Measurements from ENCODE around the gene CHCHD2. TPM values are rescaled to one million over a fixed set of nuclear protein-coding genes. Genes with fewer than 3 reads are reported as not detected.
"Not testable (repeated sequence)": the region's sequence is repeated elsewhere in the genome, so short reads cannot be mapped to it uniquely, and the experiment has no call there.

The CHCHD2 gene, protein sequence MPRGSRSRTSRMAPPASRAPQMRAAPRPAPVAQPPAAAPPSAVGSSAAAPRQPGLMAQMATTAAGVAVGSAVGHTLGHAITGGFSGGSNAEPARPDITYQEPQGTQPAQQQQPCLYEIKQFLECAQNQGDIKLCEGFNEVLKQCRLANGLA
- total RNA-seq = 249 TPM
- long read RNA-seq, transcript CHCHD2-201 (4 exons, 901 nt) = major isoform, 88 of 96 reads
- long read RNA-seq, partial matches to known transcripts = 3 of 96 reads
- long read RNA-seq, other reads (novel, unspliced or antisense) = 5 of 96 reads

DNA sequence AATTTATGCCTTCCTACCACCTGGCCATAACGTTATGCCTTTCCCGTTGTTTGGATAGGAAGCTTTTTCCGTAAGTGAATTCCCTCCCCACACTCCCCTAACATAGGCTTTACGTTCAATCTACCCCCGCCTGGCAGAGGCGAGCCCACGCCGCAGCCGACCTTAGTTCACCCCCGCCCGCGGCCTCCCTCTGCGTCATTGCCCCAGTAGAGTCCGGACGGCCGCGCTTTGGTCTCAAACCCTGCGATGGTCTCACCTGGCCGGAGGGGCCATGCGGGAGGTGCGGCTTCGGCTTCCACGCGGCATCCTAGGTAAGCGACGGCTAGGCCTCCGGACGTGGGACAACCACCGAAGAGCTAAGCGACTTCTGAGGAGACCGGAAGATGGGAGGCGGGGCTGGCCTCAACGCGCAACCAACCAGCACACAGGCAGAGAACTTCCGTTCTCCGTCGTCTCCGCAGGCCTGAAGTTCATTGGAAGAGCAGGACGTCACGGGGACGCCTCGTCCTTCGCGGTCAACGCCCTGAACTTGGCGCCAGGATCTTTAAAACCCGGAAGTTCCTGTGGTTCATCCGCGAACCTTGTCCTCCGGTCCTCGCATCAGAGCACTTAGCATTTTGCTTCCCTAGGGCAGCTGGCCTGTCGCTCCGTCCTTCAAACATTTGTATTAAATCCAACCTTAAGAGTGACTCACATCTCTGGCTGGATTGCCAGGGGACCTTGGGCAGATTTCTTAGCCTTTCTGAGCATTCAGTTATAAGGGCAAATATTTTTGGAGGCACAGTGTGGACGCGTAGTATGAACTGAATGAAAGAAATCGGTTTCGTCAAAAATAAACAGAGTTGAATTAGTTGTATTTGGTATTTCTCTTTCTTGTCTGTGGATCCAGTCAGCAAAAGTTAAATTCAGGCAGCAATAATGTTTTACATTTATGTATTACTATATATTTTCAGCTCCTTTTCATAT lies at the start of gene CHCHD2:
Gene CHCHD2, minus strand, starts transcription at position 369 of the 966 bp plus-strand sequence. Its CDS starts 63 bp downstream, at position 306.
- DNase-seq (ENCODE audit: low spot score) = peak; percentile 97

DNA sequence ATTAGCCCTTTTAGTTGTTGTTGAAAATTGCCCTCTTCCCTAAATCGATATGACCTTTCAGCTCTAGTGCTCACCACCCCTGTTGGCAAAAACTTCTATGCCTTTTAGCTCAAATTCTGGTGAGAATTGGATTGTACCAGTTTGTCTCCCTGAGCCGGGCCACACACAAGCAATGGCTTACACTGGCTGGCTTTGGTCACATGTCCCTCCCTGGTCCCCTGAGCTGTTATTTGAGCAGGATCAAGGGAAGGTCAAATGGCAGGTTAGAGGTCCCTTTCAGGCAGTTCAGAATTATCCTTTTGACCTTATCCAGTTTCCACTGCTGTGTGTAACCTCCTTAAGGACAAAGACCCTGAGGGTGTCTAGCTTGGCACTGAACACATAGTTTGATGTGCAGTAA lies 24.8 kb upstream of the CHCHD2 start:
- DNase-seq (ENCODE audit: low spot score) = not testable (repeated sequence)

DNA sequence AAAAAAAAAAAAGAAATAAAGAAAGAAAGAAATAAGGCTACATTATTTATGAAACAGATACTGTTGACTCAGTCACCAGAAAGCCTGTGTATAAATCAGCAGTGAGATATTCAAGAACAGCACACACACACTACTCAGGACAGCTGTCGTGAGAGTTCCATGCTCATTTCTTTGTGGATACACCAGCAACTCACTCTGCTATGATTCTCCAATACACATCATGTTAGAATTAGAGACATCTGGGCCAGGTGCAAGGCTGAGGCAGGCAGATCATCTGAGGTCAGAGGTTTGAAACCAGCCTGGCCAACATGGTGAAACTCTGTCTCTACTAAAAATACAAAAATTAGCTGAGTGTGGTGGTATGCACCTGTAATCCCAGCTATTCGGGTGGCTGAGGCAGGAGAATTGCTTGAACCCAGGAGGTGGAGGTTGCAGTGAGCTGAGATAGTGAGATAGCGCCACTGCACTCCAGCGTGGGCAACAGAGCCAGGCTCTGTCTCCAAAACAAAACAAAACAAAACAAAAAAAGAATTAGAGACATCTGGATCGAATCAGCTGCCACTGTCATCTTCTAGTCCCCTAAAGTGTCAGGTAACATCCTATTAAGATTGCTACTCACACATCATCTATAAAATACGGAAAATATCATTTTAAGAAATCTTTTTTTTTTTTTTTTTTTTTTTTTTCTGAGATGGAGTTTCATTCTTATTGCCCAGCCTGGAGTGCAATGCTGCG lies 21.1 kb upstream of the CHCHD2 start:
- DNase-seq (ENCODE audit: low spot score) = no peak

DNA sequence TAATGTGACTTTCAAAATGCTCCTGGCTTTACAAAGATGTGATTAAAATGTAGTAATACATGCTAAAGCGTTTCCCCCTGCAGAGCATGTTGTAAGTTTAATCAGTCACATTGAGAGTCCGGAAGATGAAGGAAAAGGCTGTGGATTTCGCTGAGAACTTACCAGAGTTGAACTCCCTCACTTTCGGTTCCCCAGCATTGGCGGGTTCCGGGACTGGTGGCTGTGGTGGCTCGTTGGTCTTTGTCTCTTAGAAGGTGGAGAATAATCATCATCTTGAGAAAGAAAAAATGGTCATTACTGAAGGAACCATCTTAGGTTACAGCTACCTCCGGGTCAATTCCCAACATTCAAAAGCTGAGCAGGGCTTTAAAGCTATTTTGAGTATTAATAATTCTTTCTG lies 19.6 kb upstream of the CHCHD2 start:
- no peak for DNase-seq (ENCODE audit: low spot score)

DNA sequence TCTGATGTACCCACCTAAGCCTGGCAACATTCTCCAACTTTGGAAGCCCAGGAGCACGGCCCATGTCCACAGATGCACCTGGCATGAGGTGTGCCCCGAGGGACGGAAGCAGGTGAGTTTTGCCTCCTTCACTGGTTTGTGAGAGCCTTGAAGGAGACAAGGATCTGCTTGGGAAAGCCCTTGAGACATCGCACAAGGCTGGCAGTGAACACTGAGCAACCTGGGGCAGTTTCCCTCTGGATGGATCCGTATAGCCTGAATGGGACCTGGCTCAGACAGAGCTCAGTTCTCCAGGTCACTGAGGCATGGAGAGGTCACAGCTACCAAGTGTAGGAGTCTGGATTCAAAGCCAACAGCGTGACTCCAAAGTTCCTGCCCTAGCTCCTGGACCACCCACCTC lies 18.7 kb upstream of the CHCHD2 start:
- DNase-seq (ENCODE audit: low spot score) = no peak

DNA sequence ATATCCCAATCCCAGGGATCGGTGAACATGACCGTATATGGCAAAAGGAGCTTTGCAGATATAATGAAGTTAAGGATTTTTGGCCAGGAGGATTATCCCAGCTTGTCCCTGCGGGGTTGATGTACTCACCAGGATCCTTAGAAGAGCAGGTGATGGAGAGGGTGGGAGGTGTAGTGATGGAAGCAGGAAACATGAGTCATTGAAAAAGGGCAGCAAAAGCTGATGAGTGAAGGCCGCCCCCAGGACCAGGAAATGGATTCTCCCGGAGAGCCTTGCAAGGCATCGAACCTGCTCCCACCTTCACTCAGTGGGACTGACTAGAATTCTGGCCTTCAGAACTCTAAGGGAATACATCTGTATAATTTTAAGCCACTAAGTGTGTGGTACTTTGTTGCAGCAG lies 15.2 kb upstream of the CHCHD2 start:
- DNase-seq (ENCODE audit: low spot score) = no peak

DNA sequence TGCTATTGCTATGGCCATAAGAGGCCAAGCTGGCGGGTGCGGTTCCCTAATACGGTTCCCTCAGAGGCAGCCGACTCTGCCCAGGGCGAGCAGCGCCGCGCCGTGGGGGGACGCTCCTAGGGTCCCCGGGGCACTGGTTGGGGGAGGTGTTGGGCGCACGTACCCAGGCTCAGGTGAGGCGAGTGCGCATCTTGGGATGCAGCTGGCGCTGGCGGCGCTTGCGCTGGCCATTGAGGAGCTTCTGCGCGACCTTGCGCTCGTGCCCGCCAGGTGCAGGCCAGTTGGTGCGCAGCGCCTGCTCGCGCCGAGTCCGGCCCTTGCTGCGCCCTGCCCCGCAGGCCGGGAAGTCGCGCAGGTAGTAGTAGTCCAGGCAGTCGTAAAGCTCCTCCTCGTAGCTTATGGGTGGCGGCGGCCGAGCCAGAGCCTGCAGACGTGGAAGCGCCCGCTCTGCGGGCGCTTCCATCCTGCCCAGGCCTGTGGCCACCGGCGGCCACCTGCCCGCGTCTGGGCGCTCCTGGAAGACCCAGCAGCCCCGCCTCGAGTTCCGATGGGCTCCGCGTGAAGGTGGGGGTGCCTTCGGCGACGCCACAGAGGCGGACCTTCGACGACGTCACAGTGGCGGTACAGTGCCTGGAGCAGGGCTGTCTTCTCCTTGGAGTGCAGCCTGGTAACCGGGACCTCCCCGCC lies 9.7 kb upstream of the CHCHD2 start, which contains the start of gene NUPR2:
Gene NUPR2, minus strand, starts transcription at position 566 of the 687 bp plus-strand sequence. Its CDS starts 103 bp downstream, at position 463.
- no peak for DNase-seq (ENCODE audit: low spot score)

DNA sequence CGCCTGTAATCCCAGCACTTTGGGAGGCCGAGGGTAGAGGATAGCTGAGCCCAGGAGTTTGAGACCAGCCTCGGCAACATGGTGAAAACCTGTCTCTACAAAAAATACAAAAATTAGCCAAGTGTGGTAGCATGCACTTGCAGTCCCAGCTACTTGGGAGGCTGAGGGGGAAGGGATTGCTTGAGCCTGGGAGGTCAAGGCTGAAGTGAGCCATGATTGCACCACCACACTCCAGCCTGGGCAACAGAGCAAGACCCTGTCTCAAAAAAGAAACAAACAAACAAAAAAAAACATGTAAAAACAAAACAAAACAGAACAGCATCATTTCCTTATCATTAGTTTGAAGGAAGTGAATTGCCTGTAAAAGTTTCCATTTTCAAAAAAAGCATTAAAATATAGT lies 6.0 kb upstream of the CHCHD2 start:
- DNase-seq (ENCODE audit: low spot score) = not testable (repeated sequence)

DNA sequence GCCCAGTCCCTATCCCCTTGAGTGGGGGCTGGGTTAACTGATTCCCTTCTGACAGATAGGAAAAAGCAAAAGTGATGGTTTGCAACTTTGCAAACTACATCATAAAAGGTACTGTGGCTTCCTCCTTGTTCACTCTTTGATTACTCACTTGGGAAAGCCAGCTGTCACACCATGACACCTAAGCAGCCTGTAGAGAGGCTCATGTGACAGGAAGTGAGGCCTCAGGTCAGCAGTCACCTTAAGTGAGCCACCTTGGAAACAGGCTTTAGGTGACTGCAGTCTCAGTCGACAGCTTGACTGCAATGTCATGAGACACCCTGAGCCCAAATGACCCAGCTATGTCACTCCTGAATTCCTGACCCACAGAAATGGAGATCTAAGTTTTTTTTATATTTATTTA lies 4.3 kb upstream of the CHCHD2 start:
- DNase-seq (ENCODE audit: low spot score) = no peak

DNA sequence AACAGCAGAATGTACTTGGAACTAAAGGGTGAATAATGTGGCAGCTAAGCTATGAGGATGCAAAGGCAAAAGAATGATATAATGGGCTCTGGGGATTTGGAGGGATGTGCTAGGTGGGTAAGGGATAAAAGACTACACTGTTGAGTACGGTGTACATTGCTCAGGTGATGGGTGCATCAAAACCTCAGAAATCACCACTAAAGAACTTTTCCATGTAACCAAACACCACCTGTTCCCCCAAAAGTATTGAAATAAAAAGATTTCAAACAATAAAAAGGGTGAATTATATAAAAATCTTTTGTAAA lies 1.6 kb upstream of the CHCHD2 start:
- no peak for DNase-seq (ENCODE audit: low spot score)

DNA sequence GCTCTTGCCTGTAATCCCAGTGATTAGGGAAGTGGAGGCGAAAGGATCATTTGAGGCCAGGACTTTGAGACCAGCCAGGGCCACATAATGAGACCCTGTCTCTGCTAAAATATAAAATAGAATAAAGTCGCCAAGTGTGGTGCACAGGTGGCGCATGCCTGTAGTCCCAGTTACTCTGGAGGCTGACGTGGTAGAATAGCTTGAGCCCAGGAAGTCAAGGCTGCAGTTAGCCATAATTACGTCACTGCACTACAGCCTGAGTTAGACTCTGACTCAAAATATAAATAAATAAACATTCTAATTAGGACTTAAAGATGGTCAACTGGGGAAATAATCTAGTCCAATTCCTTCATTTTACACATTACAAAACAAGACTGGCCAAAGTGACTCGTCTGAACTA lies 768 bp downstream of the CHCHD2 start:
- no peak for DNase-seq (ENCODE audit: low spot score)

DNA sequence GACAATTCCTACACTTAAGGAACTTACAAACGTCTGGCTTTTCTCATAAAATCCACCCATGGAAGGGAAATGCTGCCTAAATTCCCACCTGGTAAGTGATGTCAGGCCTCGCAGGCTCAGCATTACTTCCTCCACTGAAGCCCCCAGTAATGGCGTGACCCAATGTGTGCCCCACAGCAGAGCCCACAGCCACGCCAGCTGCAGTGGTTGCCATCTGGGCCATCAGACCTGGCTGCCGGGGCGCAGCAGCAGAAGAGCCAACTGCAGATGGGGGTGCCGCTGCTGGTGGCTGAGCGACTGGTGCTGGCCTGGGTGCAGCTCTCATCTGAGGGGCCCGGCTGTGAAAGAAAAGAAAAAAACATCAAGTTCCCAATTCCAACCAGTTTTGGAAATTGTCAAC lies 2.1 kb downstream of the CHCHD2 start:
- not testable (repeated sequence) for DNase-seq (ENCODE audit: low spot score)

DNA sequence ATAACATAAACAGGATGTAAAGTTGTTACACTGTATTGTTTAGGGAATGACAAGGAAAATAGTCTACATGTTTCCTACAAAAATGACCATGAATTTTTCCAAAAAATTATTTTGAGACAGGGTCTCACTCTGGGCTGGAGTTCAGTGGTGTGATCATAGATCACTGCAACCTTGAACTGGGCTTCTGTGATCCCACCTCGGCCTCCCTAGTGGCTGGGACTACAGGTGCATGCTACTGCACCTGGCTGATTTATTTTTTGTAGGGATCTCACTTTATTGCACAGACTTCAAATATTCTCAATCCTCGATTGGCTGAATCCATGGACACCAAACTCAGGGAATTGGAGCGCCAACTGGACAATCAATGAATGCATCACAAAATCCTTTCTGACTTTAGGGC lies 6.6 kb downstream of the CHCHD2 start:
- no peak for DNase-seq (ENCODE audit: low spot score)

DNA sequence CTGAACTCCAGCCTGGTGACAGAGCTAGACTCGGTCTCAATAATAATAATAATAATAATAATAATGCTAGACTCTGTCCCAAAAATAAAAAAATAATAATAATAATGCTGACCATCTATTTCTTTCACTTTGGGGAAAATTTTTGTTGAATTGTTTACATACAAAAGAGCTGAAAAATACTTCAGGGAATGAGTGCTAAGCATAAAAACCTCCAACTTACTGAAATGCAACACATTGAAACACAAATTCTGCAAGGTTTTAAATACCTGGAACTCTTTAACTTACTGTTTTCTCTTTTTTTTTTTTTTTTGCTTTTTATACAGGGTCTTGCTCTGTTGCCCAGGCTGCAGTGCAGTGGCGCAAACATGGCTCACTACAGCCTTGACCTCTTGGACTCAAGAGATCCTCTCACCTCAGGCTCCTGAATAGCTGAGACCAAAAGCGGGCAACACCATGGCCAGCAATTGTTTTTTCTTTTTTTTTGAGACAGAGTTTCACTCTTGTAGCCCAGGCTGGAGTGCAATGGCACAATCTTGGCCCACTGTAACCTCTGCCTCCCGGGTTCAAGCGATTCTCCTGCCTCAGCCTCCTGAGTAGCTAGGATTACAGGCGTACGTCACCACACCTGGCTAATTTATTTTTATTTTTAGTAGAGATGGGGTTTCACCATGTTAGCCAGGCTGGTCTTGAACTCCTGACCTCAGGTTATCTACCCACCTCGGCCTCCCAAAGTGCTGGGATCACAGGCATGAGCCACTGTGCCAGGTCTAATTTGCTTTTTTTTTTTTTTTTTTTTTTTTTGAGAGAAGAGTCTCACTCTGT lies 7.9 kb downstream of the CHCHD2 start:
- DNase-seq (ENCODE audit: low spot score) = not testable (repeated sequence)

DNA sequence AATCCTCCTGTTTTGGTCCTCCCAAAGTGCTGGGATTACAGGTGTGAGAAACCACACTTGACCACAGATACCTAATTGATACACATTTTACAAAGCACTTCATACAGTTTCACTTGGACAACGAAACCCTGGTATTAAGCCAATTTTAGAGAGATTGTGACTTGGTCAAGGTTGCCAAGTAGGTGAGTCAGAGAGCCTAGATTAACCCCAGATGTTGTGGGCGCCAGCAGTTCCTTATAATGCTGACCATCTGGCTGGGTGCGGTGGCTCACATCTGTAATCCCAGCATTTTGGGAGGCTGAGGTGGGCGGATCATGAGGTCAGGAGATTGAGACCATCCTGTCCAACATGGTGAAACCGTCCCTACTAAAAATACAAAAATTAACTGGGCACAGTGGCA lies 8.6 kb downstream of the CHCHD2 start:
- no peak for DNase-seq (ENCODE audit: low spot score)

DNA sequence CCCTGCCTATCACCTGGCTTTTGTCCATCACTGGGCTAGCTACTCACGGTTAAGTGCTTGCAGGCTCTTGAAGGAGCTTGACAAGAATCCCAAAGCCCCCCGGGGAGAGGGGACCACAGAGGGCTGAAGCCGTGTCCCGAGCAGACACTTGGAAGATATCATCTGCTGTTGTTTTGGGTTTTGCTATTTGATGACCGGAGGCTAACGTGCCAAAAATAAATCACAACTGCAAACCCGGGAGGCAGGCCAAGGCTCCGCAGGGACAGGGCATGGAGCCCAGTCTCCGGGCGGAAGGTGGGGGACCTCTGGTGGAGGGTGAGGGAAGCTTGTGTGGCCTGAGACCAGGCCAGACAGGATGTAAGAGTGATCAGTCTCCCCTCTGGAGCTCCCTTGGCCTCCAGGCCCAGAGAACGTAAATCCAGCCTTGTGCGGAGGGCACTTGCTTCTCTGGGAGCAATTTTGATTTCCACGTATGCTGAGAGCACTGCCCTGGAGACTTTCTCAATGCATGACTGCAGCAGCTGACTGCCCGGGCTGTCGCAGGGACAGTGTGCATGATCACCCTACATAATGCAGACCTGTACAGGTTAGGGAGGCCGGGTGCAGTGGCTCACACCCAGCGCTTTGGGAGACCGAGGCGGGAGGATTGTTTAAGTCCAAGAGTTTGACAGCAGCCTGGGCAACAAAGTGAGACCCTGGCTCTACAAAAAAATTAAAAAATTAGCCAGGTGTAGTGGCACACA lies 13.3 kb downstream of the CHCHD2 start, which contains the start of gene PHKG1:
Gene PHKG1, minus strand, starts transcription at position 164 of the 743 bp plus-strand sequence. CDS start 4,011 bp downstream, outside the sequence.
- DNase-seq (ENCODE audit: low spot score) = no peak

DNA sequence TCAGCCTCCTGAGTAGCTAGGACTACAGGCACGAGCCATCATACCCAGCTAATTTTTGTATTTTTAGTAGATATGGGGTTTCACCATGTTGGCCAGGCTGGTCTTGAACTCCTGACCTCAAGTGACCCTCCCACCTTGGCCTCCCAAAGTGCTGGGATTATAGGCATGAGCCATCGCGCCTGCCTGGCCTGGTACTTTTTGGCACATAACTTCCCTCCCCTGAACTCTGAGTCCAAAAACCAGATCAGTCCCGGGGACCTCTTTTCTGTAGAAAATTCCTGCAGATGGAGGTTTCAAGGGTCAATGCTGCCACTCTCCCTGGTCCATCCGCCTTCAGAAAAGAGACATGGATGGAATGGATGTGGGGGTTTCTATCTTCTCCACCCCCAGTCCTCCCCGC lies 13.9 kb downstream of the CHCHD2 start:
- DNase-seq (ENCODE audit: low spot score) = not testable (repeated sequence)

DNA sequence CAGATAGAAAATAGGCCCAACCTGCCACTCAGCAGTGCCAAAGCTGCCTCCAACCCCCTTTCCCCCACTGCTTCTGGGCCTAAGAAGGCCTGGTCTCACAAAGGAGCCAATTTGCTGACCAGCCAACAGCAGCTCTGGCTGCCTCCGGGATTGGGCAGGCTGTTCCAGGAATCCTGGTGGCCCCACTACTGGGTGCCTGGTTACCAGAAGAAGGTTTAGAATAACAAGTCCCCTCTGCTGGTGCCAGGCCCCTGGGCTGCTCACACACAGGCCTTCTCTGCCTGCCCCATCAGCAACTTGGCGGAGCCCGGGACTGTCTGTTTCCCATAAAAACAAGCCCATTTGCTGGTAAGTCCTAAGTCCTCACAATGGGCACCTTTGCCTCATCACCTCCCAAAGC lies 14.7 kb downstream of the CHCHD2 start:
- DNase-seq (ENCODE audit: low spot score) = no peak

DNA sequence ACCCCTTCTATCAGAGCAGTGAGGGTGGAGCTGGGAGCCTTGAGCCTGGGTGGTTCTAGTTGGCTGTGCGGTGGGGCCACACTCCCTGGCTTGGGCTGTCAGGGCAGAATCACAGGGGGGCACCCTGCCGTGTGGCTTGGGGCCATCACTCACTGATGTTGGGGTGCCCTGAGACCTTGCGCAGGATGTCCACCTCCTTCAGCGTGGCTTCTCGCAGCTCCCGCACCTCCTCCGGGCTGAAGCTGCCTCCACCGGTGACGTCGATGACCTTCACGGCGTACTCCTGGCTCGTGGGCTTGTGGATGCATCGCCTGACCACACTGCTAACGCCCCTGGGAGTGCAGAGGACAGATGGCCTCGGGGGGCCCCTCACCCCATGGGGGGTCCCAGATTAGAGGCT lies 18.8 kb downstream of the CHCHD2 start:
- no peak for DNase-seq (ENCODE audit: low spot score)
